ENCODE measurements around the gene PIBF1.

DNA sequence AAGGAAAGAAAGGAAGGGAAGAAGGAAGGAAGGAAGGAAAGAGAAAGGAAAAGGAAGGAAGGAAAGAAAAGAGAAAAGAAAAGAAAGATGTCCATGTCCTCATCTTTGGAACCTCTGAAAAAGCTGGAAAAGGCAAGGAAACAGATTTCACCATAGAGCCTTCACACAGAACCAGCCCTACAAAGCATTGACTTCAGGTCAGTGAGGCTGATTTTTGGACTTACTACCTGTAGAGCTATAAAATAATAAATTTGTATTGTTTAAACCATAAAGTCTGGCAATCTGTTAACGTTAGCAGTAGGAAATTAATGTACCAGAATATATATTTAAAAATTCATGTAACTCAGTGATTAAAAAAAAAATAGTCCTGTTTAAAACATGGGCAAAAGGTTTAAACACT is 130.0 kb downstream of the PIBF1 start:
- TF ChIP-seq POLR2AphosphoS5 (IDR thresholded peaks at IDR 0.05; ENCODE audit: insufficient read depth in 1 of 2, low read depth in 1 of 2) (no peak), POLR2A (IDR thresholded peaks at IDR 0.05) (no peak)

Data from vagina (tissue), 2 donors.